ENCODE results near the gene SMAD5. TPM values are rescaled to one million over a fixed set of nuclear protein-coding genes. Genes with fewer than 3 reads are reported as not detected.

The SMAD5 gene
- total RNA-seq: 10 to 100 TPM; 10.1 to 10.4 TPM

DNA sequence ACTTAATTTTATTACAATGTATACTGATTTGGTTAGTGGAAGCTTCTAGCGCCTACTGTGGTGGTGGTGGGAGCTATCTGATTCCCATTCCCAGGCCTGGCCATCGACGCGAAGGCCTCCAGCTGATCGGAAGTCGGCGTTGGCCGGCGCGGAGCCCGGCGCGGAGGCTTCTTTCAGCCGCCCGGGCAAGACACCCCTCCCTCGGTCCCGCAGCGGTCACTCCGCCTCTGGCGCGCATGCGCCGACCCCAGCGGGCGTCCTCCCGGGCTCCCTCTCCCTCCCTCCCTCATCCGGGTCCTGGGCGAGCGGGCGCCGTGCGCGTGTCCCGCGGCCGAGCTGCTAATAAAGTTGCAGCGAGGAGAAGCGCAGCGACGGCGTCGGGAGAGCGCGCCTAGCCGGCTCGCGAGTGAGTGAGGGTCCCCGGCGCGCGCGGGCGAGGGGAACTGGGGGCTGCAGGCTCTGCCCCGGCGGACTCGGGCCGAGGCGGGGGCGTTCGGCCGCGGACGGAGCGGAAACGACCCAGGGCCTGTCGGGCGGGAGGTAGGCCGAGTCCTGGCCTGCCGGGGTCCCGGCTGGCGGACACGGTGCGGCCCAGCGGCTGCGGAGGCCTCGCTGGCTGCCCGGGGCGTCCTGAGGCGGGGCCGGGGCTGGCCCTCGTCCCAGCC is at the start of gene SMAD5:
Gene SMAD5, plus strand, starts transcription at position 289 of the 665 bp plus-strand sequence. CDS start 20,916 bp downstream, outside the sequence.
- H3K27ac Mint-ChIP-seq: peak within 1 kb of the TSS; percentile 76
- DNase-seq: peak; percentile 85
- peaks cover 37% of the 10 kb centered on the region for H3K27me3 Mint-ChIP-seq
- peaks cover 1% of the 10 kb centered on the region for H3K36me3 Mint-ChIP-seq
- peak within 1 kb of the TSS; percentile 90 for H3K4me3 Mint-ChIP-seq
- no peaks in the 10 kb centered on the region for H3K9me3 Mint-ChIP-seq
- peaks cover 14% of the 10 kb centered on the region for H3K4me1 Mint-ChIP-seq

DNA sequence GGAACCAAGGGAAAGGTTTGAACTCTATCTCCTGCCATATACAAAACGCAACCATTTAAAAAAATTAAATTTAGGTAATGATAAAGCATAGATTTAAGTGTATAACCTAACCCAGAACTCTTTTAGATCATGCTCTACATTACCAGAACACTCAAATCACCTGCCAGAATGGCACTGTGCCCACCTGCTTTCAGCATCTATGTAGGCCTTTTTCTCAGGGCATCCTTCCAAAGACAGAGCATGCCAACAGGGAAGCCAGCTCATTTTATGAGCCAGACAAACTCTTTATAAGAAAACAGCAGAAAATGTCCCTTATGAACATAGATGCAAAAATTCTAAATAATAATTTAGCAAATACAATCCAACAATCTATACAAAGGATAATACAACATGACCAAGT is 47.9 kb upstream of the SMAD5 start:
- Mint-ChIP-seq H3K27me3 (peaks cover 18% of the 10 kb centered on the region), H3K9me3 (no peaks in the 10 kb centered on the region), H3K4me3 (no peak overlapping the region), H3K36me3 (peaks cover 2% of the 10 kb centered on the region), H3K27ac (no peak overlapping the region), H3K4me1 (peaks cover 7% of the 10 kb centered on the region)
- no peak for DNase-seq

DNA sequence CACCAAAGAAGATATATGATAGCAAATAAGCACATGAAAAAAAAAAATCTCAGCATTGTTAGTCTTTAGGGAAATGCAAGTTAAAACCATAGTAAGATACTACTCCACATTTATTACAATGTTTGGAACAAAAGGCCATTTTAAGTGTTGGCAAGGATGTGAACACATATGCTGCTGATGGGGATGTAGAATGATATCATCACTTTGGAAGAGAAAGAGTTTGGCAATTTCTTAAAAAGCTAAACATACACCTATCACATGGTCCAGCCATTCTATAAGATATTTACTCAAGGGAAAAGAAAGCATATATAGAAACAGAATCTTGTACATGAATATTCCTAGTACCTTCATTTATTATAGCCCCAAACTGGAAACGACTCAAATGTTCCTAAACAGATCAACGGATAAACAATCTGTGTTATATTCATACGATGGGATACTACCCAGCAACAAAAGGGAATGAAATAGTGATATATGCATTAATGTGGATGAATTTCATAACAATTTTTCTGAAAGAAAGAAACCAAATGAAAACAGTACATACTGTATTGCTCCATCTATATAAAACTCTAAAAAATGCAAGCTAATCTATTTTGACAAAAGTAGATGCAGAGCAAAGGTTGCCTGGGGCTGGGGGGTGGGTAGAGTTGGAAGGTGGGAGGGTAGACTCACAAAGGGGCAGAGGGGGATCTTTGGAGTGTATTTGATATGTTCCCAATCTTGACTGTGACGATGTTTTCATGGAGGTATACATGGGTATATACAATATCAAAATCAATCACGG is 45.7 kb upstream of the SMAD5 start:
- Mint-ChIP-seq H3K4me3 (no peak overlapping the region), H3K27me3 (no peaks in the 10 kb centered on the region), H3K27ac (no peak overlapping the region), H3K9me3 (no peaks in the 10 kb centered on the region), H3K36me3 (no peaks in the 10 kb centered on the region), H3K4me1 (no peaks in the 10 kb centered on the region)
- DNase-seq: no peak

DNA sequence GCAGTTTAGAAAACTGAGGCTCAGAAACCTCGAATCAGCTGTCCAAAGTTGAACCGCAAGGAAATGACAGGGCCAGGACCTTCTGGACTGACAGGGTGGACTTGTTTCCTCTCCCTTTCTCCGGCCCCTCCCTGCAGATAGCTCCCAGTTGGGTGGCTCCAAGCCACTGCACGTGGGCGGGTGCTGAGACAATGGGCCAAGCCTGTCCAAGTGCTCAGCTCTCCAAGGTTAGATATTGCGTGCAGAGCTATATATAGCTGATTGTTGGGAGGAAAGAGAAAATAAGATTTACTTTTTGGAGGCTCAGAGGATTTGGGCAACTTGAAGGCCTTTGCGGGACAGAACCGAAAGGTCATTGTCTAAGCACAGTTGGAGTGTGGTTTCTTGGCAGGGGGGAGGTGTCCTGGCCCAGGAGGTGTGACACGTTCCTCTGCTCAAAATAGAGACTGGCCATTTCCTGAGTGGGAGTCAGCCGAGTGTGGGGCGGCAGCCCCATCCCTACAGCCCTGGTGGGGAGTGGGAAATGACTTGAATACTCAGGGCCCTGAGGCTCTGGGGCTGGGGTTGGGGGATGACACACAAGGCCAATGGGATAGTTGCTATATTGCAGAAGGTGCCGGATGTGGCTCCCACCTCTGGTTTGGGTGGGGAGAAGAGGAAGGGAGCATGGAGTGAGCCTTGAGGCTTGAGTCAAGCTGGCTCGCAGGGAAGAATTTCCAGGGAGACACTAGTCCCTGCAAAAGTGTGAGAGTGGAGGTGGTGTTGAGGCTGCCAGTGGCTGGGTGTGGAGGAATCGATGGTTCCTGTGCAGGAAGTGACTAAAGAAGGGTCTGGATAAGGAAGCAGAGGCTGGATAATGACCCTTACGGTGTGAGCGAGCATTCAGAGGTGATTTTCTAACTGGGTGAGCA is 44.4 kb upstream of the SMAD5 start:
- H3K4me3 Mint-ChIP-seq: no peak overlapping the region
- H3K27me3 Mint-ChIP-seq: peaks cover 1% of the 10 kb centered on the region
- H3K4me1 Mint-ChIP-seq: no peaks in the 10 kb centered on the region
- H3K9me3 Mint-ChIP-seq: no peaks in the 10 kb centered on the region
- DNase-seq: no peak
- no peak overlapping the region for H3K27ac Mint-ChIP-seq
- H3K36me3 Mint-ChIP-seq: no peaks in the 10 kb centered on the region

DNA sequence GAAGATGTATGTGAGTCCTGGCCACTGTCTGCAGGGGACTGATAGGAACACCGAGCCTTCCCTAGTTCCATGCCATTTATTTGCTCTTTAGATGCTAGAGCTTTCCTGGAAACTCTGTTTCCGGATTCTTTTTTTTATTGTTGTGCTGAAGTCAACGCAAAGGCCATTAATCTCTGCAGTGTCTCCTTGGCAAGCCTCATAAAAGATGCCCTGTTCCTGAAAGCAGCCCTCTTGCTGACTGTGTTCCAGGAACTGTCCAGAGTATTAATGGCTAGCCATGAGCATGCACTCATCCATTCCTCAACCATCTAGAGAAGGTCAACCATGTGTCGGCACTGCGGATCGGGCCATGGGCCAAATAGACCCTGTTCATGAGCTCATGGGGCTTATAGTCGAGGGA is 42.9 kb upstream of the SMAD5 start:
- no peaks in the 10 kb centered on the region for H3K36me3 Mint-ChIP-seq
- peaks cover 6% of the 10 kb centered on the region for H3K27me3 Mint-ChIP-seq
- DNase-seq: no peak
- H3K9me3 Mint-ChIP-seq: no peaks in the 10 kb centered on the region
- no peaks in the 10 kb centered on the region for H3K4me1 Mint-ChIP-seq
- no peak overlapping the region for H3K4me3 Mint-ChIP-seq
- no peak overlapping the region for H3K27ac Mint-ChIP-seq

DNA sequence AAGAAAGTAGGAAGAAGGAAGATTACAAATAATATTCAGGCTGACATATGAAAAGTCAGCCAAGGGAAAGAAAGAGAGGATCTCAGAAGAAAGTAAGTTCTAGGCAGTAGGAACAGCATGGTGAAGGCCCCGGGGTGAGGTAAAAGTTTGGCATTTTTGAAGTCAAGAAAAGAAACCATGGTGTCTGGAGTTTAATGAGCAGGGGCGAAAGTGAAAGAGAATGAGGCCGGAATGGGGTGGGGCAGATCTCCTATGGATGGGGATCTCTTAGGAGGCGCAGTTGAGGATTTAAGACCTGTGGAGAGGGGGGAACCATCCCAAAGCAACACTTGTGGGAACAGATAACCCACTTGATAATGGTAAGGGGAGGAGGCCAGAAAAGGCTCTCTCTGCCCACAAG is 42.3 kb upstream of the SMAD5 start:
- Mint-ChIP-seq H3K36me3 (no peaks in the 10 kb centered on the region), H3K4me1 (no peaks in the 10 kb centered on the region), H3K27ac (no peak overlapping the region), H3K9me3 (no peaks in the 10 kb centered on the region), H3K27me3 (peaks cover 6% of the 10 kb centered on the region), H3K4me3 (no peak overlapping the region)
- DNase-seq: no peak

DNA sequence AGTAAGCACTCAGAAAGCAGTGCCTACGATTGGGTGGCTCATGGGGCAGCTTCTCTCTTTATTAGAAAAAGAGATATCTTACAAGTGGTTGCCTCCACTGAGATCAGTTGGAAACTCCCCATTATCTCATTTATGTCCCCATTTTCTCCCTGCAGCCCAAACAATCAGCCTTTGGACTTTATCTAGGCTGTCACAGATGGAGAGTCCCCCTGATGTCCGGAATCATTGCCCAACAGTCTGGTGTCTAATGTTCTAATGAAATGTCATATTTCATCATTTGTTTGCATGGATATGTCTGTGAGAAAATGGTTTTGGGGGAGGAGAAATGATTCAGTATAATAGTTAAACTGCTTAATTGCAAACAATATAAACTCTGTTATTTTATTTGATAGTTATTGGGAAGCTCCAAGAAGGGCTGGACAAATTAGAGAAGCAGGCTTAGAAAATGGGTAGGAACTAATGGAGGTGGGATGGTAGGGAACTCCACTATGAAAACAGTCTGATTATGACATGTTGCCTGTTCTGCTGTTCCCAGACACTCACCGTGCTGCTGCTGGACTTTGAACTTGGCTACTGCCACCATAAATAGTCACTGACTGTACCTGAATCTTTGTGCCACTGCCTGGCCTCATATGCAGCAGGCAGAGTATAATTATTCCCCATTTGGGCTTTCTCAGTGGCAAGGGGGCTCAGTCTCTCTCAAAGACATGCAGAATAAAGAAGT is 38.3 kb upstream of the SMAD5 start:
- no peaks in the 10 kb centered on the region for H3K9me3 Mint-ChIP-seq
- H3K27me3 Mint-ChIP-seq: peaks cover 17% of the 10 kb centered on the region
- H3K4me3 Mint-ChIP-seq: no peak overlapping the region
- no peaks in the 10 kb centered on the region for H3K4me1 Mint-ChIP-seq
- no peak overlapping the region for H3K27ac Mint-ChIP-seq
- no peak for DNase-seq
- H3K36me3 Mint-ChIP-seq: no peaks in the 10 kb centered on the region

DNA sequence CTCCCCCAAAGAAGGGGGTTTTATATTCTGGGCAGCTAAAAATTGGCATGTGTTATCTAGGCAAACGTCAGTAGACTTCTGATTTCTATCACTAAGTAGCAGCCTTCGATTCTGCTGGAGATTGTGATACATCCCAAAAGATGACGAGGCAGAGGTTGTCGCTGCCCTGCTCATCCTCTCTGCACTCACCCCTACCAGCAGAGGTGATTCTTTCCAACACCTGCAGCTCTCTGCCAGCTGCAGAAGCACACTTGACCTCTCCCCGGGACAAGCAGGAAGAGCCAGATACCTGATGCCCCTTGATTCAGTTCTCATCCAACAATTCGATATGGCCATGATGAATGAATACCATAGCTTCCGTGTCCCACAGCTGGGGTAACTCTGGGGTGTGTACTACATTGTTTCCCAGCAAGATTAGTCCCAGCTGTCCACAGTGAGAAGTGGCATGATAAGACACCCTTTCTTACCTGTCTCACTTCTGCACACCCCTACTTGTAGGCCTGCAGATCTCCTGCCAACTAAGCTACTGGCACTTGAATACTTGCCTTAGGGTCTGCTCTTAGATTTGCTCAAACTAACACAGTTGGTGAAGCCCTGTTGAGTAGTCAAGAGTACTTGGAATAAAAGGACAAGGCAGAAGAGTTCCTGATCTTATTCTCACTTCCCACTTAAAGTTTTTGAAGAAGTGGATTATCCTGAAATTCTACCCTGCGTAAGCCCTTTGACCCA is 37.6 kb upstream of the SMAD5 start:
- no peak for DNase-seq
- Mint-ChIP-seq H3K27ac (no peak overlapping the region), H3K9me3 (no peaks in the 10 kb centered on the region), H3K4me3 (no peak overlapping the region), H3K36me3 (no peaks in the 10 kb centered on the region), H3K4me1 (no peaks in the 10 kb centered on the region), H3K27me3 (peaks cover 19% of the 10 kb centered on the region)

DNA sequence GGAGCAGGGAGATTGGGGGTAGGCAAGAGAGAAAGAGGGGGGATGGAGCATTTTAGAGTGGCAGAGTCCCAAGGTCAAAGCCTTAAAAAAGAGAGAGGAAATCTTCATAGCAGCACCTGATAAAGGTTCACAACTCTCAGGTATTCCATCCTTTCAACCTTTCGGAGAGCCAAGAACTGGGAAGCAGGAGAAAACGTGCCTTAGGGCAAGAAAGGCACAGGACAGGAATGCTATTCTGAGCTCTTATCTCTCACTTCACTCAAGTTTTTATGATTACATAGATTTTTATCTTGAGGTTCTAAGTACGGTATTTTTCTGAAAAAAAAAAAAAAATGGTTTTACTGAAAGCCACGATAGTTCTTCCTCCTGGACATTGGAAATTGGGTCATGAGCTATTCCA is 34.5 kb upstream of the SMAD5 start:
- Mint-ChIP-seq H3K27me3 (peaks cover 21% of the 10 kb centered on the region), H3K27ac (no peak overlapping the region), H3K4me3 (no peak overlapping the region), H3K36me3 (no peaks in the 10 kb centered on the region), H3K4me1 (no peaks in the 10 kb centered on the region), H3K9me3 (no peaks in the 10 kb centered on the region)
- no peak for DNase-seq

DNA sequence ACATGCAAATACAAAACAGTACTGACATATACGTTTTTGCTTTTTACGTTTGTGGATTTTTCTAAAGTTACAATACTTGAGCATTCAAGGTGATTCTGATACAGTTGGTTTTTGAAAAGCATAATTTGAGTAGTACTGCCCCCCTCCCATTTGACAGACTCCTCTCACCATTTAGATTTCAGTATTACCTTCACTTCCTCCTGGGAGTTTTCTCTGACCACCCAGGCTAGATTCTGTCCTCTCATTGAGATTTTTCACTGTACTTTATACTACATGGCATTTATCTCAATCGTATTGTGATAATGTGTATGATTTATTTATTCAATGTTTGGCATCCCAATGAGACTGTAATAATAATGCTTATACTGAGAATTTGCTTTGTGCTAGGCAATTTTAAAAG is 32.8 kb upstream of the SMAD5 start:
- DNase-seq: no peak
- no peak overlapping the region for H3K27ac Mint-ChIP-seq
- H3K4me3 Mint-ChIP-seq: no peak overlapping the region
- H3K36me3 Mint-ChIP-seq: no peaks in the 10 kb centered on the region
- peaks cover 15% of the 10 kb centered on the region for H3K27me3 Mint-ChIP-seq
- H3K4me1 Mint-ChIP-seq: no peaks in the 10 kb centered on the region
- H3K9me3 Mint-ChIP-seq: no peaks in the 10 kb centered on the region

DNA sequence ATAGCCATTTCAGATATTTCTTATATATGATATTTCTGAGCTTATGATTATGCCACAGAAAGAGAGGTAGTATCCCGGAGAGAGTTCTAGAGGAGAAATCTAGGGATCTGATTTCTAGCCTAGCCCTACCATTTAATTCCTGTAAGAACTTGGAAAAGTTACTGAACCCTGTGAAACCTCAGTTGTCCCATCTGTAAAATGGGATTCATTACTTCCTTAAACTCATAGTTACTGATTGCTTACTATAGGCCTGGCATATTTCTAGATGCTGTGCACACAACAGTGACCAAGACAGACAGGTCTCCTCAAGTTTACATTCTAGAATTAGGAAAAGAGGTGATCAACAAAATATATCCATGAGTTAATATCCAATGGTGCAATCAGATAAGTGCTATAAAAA is 30.8 kb upstream of the SMAD5 start:
- DNase-seq: no peak
- Mint-ChIP-seq H3K36me3 (no peaks in the 10 kb centered on the region), H3K4me3 (no peak overlapping the region), H3K9me3 (no peaks in the 10 kb centered on the region), H3K27me3 (peaks cover 15% of the 10 kb centered on the region), H3K27ac (no peak overlapping the region), H3K4me1 (no peaks in the 10 kb centered on the region)

DNA sequence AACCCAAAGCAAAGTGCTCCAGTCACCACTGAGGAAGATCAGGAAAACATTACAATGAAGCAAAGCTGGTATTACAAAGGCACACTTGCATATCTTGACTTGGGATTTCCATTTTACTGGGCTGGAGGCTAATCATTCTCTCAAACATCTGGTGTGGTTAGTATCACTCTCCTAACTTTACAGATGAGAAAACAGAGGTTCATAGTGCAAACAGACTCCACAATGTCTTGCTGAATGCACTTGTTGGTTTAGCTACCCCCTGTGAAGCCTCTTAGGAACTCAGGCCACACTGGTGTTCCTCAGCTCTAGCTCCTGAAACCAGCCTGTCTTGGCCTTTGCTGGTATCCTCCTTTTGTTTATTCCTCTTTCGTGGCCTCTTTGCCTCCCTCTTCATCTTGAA is 29.5 kb upstream of the SMAD5 start:
- Mint-ChIP-seq H3K4me1 (no peaks in the 10 kb centered on the region), H3K27ac (no peak overlapping the region), H3K36me3 (no peaks in the 10 kb centered on the region), H3K27me3 (peaks cover 5% of the 10 kb centered on the region), H3K4me3 (no peak overlapping the region), H3K9me3 (no peaks in the 10 kb centered on the region)
- DNase-seq: no peak

DNA sequence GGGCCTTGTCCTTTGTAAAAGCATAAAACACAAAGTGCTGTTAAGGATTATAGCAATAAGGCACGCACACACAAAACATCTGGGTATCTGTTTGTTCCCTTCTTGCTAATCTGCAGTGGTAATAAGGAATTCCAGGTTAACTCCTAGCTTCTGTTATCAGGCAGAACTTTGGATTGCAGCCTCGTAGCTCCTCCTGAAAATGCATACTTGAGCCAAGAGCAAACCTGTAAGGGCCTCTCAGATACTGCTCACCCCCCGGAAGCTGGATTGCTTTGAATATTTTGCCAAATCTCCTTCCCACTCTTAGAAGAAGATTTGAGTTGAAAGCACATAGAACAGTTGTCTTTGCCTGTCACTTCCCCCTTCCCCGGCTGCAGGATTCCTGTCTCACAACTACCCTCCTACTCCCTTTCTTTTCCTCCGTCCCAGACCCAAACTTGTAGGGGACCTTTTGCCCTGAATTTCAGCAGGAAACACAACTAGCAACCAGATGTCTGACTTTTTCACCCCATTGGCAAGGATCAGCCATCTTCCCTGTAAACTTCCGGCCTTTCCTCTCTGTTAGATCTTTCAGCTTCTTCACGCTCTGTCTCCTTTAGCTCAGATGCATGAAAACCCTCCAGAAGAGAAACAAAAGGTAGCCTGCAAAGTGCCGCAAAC is 28.2 kb upstream of the SMAD5 start:
- Mint-ChIP-seq H3K4me1 (no peaks in the 10 kb centered on the region), H3K36me3 (no peaks in the 10 kb centered on the region), H3K4me3 (no peak overlapping the region), H3K27ac (no peak overlapping the region), H3K9me3 (no peaks in the 10 kb centered on the region), H3K27me3 (peaks cover 5% of the 10 kb centered on the region)
- no peak for DNase-seq
